Measurements from ENCODE around the gene C12orf50. TPM values are rescaled to one million over a fixed set of nuclear protein-coding genes. Genes with fewer than 3 reads are reported as not detected.

C12orf50 gene
- total RNA-seq, 2 donors from 2014 or later, result not detected

DNA sequence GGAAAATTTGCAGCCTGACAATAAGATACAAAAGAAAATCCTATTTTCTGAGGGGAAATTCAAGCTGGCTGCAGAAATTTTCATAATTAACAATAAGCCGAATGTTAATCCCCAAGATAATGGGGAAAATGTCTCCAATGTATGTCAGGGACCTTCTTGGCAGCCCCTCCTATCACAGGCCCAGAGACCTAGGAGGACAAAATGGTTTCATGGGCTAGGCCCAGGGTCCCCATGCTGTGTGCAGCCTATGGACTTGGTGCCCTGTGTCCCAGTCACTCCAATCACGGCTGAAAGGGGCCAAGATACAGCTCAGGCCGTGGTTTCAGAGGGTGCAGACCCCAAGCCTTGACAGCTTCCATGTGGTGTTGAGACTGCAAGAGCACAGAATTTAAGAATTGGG, 11.2 kb downstream of the C12orf50 start:
- Histone ChIP-seq H3K9me3 (no peaks in the 10 kb centered on the region), H3K27me3 (replicated peaks; ENCODE audit: insufficient read depth) (no peaks in the 10 kb centered on the region), H3K36me3 (no peaks in the 10 kb centered on the region), H3K27ac (no peak overlapping the region), H3K4me1 (ENCODE audit: control insufficient read depth in 1 of 2, low read depth in 2 of 2) (no peaks in the 10 kb centered on the region), H3K4me3 (no peak overlapping the region)
- TF ChIP-seq CTCF (IDR thresholded peaks at IDR 0.05), result no peak
- DNase-seq (ENCODE audit: low spot score) (no peak), ATAC-seq (ENCODE audit: insufficient number of reproducible peaks, low FRiP score, low read depth) (no peak)

- TF ChIP-seq CTCF (IDR thresholded peaks at IDR 0.05), result no peak
- H3K4me3 ChIP-seq, result no peak overlapping the region
- no peak for ATAC-seq (ENCODE audit: insufficient number of reproducible peaks, low FRiP score, low read depth)
- no peak overlapping the region for H3K27ac ChIP-seq
- no peaks in the 10 kb centered on the region for H3K9me3 ChIP-seq
- H3K36me3 ChIP-seq, result no peaks in the 10 kb centered on the region
- DNase-seq (ENCODE audit: low spot score), result no peak
- H3K4me1 ChIP-seq (ENCODE audit: control insufficient read depth in 1 of 2, low read depth in 2 of 2), result no peaks in the 10 kb centered on the region
- no peaks in the 10 kb centered on the region for H3K27me3 ChIP-seq (replicated peaks; ENCODE audit: insufficient read depth)
Observed at GRCh38 chr12:88015825-88016224, 13.4 kb downstream of the C12orf50 start.

DNA sequence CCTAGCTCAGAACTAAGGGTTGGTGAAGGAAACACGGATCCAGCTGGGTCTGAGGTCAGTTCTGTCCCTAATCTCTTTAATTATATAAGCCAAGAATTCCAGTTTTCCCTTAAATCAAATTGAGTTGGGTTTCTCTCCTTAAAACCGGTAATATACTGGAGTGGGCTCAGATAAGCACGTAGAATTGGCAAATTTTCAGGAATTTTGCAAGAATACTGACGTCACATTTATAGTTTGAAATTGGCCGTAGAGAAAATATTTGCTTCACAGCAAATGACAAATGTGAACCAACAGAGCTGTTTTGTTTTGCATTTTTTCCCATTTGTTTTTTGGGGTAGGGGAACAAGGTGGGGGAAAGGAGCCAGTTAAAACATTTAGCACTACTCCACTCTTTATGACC, 17.4 kb downstream of the C12orf50 start:
- ATAC-seq (ENCODE audit: insufficient number of reproducible peaks, low FRiP score, low read depth) (no peak), DNase-seq (ENCODE audit: low spot score) (no peak)
- no peak overlapping the region for H3K27ac ChIP-seq
- no peaks in the 10 kb centered on the region for H3K9me3 ChIP-seq
- no peaks in the 10 kb centered on the region for H3K27me3 ChIP-seq (replicated peaks; ENCODE audit: insufficient read depth)
- TF ChIP-seq CTCF (IDR thresholded peaks at IDR 0.05), result no peak
- H3K36me3 ChIP-seq, result no peaks in the 10 kb centered on the region
- no peak overlapping the region for H3K4me3 ChIP-seq
- H3K4me1 ChIP-seq (ENCODE audit: control insufficient read depth in 1 of 2, low read depth in 2 of 2), result no peaks in the 10 kb centered on the region

GRCh38 chr12:88006351-88006750, 22.9 kb downstream of the C12orf50 start:
- DNase-seq (ENCODE audit: low spot score) (no peak), ATAC-seq (ENCODE audit: insufficient number of reproducible peaks, low FRiP score, low read depth) (no peak)
- Histone ChIP-seq H3K36me3 (no peaks in the 10 kb centered on the region), H3K4me1 (ENCODE audit: control insufficient read depth in 1 of 2, low read depth in 2 of 2) (no peaks in the 10 kb centered on the region), H3K27me3 (replicated peaks; ENCODE audit: insufficient read depth) (no peaks in the 10 kb centered on the region), H3K9me3 (no peaks in the 10 kb centered on the region), H3K4me3 (no peak overlapping the region), H3K27ac (no peak overlapping the region)
- TF ChIP-seq CTCF (IDR thresholded peaks at IDR 0.05), result no peak

GRCh38 chr12:88001327-88001726, 27.9 kb downstream of the C12orf50 start:
- ATAC-seq (ENCODE audit: insufficient number of reproducible peaks, low FRiP score, low read depth) (no peak), DNase-seq (ENCODE audit: low spot score) (no peak)
- Histone ChIP-seq H3K27me3 (replicated peaks; ENCODE audit: insufficient read depth) (no peaks in the 10 kb centered on the region), H3K4me3 (no peak overlapping the region), H3K27ac (no peak overlapping the region), H3K9me3 (no peaks in the 10 kb centered on the region), H3K4me1 (ENCODE audit: control insufficient read depth in 1 of 2, low read depth in 2 of 2) (no peaks in the 10 kb centered on the region), H3K36me3 (no peaks in the 10 kb centered on the region)
- TF ChIP-seq CTCF (IDR thresholded peaks at IDR 0.05), result no peak

All from thoracic aorta (tissue), 2 donors.